ENCODE results near the gene PSMA4. TPM values are rescaled to one million over a fixed set of nuclear protein-coding genes. Genes with fewer than 3 reads are reported as not detected.
A peak's percentile ranks its signal among the peaks of the same experiment; 100 is the strongest.

The PSMA4 gene
- polyA plus RNA-seq: 241 TPM
- long read RNA-seq, donor 1, full-length matches to known transcripts: 52 of 168 reads
- long read RNA-seq, donor 1, partial matches to known transcripts: 116 of 168 reads
- long read RNA-seq, donor 1, other reads (novel, unspliced or antisense): 0 of 168 reads
- long read RNA-seq, donor 2, full-length matches to known transcripts: 123 of 446 reads
- long read RNA-seq, donor 2, partial matches to known transcripts: 317 of 446 reads
- long read RNA-seq, donor 2, other reads (novel, unspliced or antisense): 6 of 446 reads
- long read RNA-seq, donor 3: 0 reads
- long read RNA-seq, donor 4, full-length matches to known transcripts: 15 of 25 reads
- long read RNA-seq, donor 4, partial matches to known transcripts: 10 of 25 reads
- long read RNA-seq, donor 4, other reads (novel, unspliced or antisense): 0 of 25 reads
- long read RNA-seq, donor 5, full-length matches to known transcripts: 55 of 167 reads
- long read RNA-seq, donor 5, partial matches to known transcripts: 112 of 167 reads
- long read RNA-seq, donor 5, other reads (novel, unspliced or antisense): 0 of 167 reads
- long read RNA-seq, donor 6, full-length matches to known transcripts: 89 of 230 reads
- long read RNA-seq, donor 6, partial matches to known transcripts: 141 of 230 reads
- long read RNA-seq, donor 6, other reads (novel, unspliced or antisense): 0 of 230 reads
- long read RNA-seq, donor 7, full-length matches to known transcripts: 59 of 186 reads
- long read RNA-seq, donor 7, partial matches to known transcripts: 127 of 186 reads
- long read RNA-seq, donor 7, other reads (novel, unspliced or antisense): 0 of 186 reads
- long read RNA-seq, donor 8, full-length matches to known transcripts: 157 of 517 reads
- long read RNA-seq, donor 8, partial matches to known transcripts: 352 of 517 reads
- long read RNA-seq, donor 8, other reads (novel, unspliced or antisense): 8 of 517 reads
- long read RNA-seq, donor 9, full-length matches to known transcripts: 135 of 412 reads
- long read RNA-seq, donor 9, partial matches to known transcripts: 269 of 412 reads
- long read RNA-seq, donor 9, other reads (novel, unspliced or antisense): 8 of 412 reads
- long read RNA-seq, donor 10, full-length matches to known transcripts: 137 of 317 reads
- long read RNA-seq, donor 10, partial matches to known transcripts: 172 of 317 reads
- long read RNA-seq, donor 10, other reads (novel, unspliced or antisense): 8 of 317 reads
- long read RNA-seq, donor 11, full-length matches to known transcripts: 113 of 270 reads
- long read RNA-seq, donor 11, partial matches to known transcripts: 149 of 270 reads
- long read RNA-seq, donor 11, other reads (novel, unspliced or antisense): 8 of 270 reads

DNA sequence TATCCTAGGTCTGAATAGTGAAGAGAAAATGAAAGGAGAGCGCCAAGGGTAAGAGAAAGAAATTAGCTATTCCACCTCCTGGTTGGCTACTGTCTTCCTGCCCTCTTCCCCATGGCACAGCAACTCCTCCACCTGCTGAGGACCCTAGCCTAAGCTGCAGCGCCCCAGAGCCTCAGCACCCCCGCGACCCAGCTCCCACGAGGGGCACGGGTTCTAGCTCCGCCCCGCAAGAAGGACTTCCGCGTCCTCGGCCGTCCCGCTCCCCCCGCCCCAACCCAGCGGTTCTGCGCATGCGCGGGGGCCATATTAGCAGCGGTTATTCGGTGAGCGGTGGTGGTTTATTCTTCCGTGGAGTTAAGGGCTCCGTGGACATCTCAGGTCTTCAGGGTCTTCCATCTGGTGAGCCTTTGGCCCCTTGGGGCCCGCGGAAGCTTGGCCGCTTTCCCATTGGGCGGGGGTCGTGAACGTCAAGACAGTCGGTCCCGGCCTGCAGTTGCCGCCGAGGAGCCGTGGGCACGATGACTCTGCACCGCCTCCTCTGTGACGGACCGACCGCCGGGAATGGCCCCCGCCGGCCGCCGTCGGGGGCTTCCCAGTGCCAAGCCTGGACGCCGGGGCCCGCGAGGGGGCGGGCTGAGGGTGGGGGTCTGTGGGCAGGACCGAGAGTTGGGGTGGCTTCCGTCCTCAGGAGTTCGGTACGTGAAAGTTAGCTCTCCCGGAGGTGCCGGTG lies at the start of gene PSMA4:
PSMA4 (plus strand) TSS at position 304 of the 730 bp plus-strand sequence. CDS start 1,484 bp downstream, outside the sequence.
- Histone ChIP-seq H3K27ac (ENCODE audit: low read length) (peak within 1 kb of the TSS; percentile 85), H3K36me3 (ENCODE audit: control insufficient read depth, insufficient read depth, low read length) (peaks cover 22% of the 10 kb centered on the region), H3K27me3 (ENCODE audit: control insufficient read depth, insufficient read depth, low read length) (no peaks in the 10 kb centered on the region), H3K4me1 (ENCODE audit: control insufficient read depth, insufficient read depth, low read length) (peaks cover 3% of the 10 kb centered on the region), H3K9me3 (ENCODE audit: control insufficient read depth, low read depth, low read length) (no peaks in the 10 kb centered on the region), H3K4me3 (ENCODE audit: low read length) (peak within 1 kb of the TSS; percentile 78)
- peak; percentile 87 to 94 for DNase-seq
- WGBS (ENCODE audit: insufficient coverage, low lambda C conversion rate): no CpG with 5 or more reads among the region's 56 CpGs

DNA sequence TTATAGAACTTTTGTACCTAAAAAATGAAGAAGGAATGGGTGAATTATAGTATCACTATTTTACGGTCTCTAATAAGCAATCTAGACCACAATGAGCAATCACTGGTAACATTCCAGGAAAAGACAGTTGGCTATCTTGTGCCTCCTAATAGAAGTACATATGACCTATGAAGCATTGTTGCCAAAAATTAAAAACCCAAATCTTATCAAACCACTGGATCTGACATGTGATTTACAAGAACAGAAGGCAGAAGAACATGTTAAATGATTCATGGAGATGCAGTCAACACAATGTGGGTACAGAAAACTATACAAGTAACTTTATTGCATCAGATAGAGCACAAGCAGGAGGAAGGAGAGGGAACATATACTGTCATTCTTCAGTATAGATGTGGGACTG lies 47.4 kb upstream of the PSMA4 start:
- H3K4me3 ChIP-seq (ENCODE audit: low read length): no peak overlapping the region
- H3K9me3 ChIP-seq (ENCODE audit: control insufficient read depth, low read depth, low read length): no peaks in the 10 kb centered on the region
- H3K27me3 ChIP-seq (ENCODE audit: control insufficient read depth, insufficient read depth, low read length): no peaks in the 10 kb centered on the region
- peaks cover 77% of the 10 kb centered on the region for H3K36me3 ChIP-seq (ENCODE audit: control insufficient read depth, insufficient read depth, low read length)
- H3K4me1 ChIP-seq (ENCODE audit: control insufficient read depth, insufficient read depth, low read length): no peaks in the 10 kb centered on the region
- DNase-seq: no peak
- no CpG with 5 or more reads among the region's 1 CpG for WGBS (ENCODE audit: insufficient coverage, low lambda C conversion rate)
- H3K27ac ChIP-seq (ENCODE audit: low read length): no peak overlapping the region

- WGBS (ENCODE audit: insufficient coverage, low lambda C conversion rate): 100% methylated on average over 1 of the region's 4 CpGs
- Histone ChIP-seq H3K27me3 (ENCODE audit: control insufficient read depth, insufficient read depth, low read length) (no peaks in the 10 kb centered on the region), H3K36me3 (ENCODE audit: control insufficient read depth, insufficient read depth, low read length) (peaks cover 23% of the 10 kb centered on the region), H3K9me3 (ENCODE audit: control insufficient read depth, low read depth, low read length) (no peaks in the 10 kb centered on the region), H3K4me1 (ENCODE audit: control insufficient read depth, insufficient read depth, low read length) (no peaks in the 10 kb centered on the region), H3K27ac (ENCODE audit: low read length) (no peak overlapping the region), H3K4me3 (ENCODE audit: low read length) (no peak overlapping the region)
- no peak for DNase-seq
Measured at GRCh38 chr15:78501857-78502256, 38.4 kb upstream of the PSMA4 start.

GRCh38 chr15:78502641-78503040 lies 37.6 kb upstream of the PSMA4 start:
- no peak for DNase-seq
- WGBS (ENCODE audit: insufficient coverage, low lambda C conversion rate): no CpG with 5 or more reads among the region's 2 CpGs

DNA sequence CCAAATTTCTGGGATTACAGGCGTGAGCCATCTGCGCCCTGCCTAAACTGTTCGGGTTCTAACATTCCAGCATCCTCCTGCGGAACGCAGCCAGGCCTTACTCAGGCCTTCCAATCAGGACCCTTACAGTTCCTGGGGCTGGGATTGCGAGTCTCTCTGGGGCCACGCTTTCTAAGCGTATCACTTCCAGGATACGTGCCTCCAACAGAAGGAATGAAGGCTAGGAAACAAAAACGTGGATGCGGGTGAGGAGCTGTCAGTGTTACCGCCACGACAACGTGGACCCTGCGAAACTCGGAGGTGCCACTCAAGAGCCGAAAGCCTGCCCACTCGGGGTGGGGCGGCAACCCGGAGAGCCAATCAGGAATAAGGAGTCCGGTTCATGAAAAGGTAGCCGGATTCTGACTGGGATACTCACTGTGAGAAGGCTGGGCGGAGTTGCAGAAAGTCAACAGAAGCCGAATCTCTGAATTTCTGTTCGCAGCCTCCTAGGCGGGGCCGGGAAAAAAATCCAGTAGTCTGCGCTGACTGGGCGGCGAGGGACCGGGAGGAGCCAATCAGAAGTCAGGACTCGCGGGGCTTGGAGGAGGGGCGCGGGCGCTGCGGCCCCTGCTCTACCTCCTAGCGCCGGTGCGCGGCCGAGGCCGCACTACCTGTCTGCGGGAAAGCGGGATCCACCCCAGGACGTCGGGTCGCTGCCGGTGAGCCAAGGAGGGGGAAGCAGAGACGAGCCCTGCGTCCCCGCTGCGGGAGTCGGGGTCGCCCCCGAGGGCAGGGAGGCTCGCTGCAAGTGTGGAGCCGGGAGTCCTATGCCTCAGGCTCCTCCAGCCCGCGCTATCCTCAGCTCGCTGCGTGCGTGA lies 33.0 kb upstream of the PSMA4 start, which contains the start of gene HYKK:
HYKK (plus strand) TSS at position 607 of the 860 bp plus-strand sequence. CDS start 5,512 bp downstream, outside the sequence.
- Histone ChIP-seq H3K9me3 (ENCODE audit: control insufficient read depth, low read depth, low read length) (no peaks in the 10 kb centered on the region), H3K36me3 (ENCODE audit: control insufficient read depth, insufficient read depth, low read length) (no peaks in the 10 kb centered on the region), H3K27ac (ENCODE audit: low read length) (peak within 1 kb of the TSS; percentile 55), H3K27me3 (ENCODE audit: control insufficient read depth, insufficient read depth, low read length) (no peaks in the 10 kb centered on the region), H3K4me3 (ENCODE audit: low read length) (peak within 1 kb of the TSS; percentile 70), H3K4me1 (ENCODE audit: control insufficient read depth, insufficient read depth, low read length) (no peaks in the 10 kb centered on the region)
- peak; percentile 94 to 98 for DNase-seq
- no CpG with 5 or more reads among the region's 63 CpGs for WGBS (ENCODE audit: insufficient coverage, low lambda C conversion rate)

More at GRCh38 chr15:78502641-78503040, 37.6 kb upstream of the PSMA4 start:
- H3K9me3 ChIP-seq (ENCODE audit: control insufficient read depth, low read depth, low read length): no peaks in the 10 kb centered on the region
- H3K27ac ChIP-seq (ENCODE audit: low read length): no peak overlapping the region
- no peak overlapping the region for H3K4me3 ChIP-seq (ENCODE audit: low read length)
- no peaks in the 10 kb centered on the region for H3K4me1 ChIP-seq (ENCODE audit: control insufficient read depth, insufficient read depth, low read length)
- H3K36me3 ChIP-seq (ENCODE audit: control insufficient read depth, insufficient read depth, low read length): peaks cover 18% of the 10 kb centered on the region
- no peaks in the 10 kb centered on the region for H3K27me3 ChIP-seq (ENCODE audit: control insufficient read depth, insufficient read depth, low read length)

- no peaks in the 10 kb centered on the region for H3K27me3 ChIP-seq (ENCODE audit: control insufficient read depth, insufficient read depth, low read length)
- peak overlapping the region; percentile 70 for H3K4me3 ChIP-seq (ENCODE audit: low read length)
- H3K9me3 ChIP-seq (ENCODE audit: control insufficient read depth, low read depth, low read length): no peaks in the 10 kb centered on the region
- WGBS (ENCODE audit: insufficient coverage, low lambda C conversion rate): no CpG with 5 or more reads among the region's 13 CpGs
- H3K27ac ChIP-seq (ENCODE audit: low read length): peak overlapping the region; percentile 55
- DNase-seq: no peak
- H3K36me3 ChIP-seq (ENCODE audit: control insufficient read depth, insufficient read depth, low read length): no peaks in the 10 kb centered on the region
- no peaks in the 10 kb centered on the region for H3K4me1 ChIP-seq (ENCODE audit: control insufficient read depth, insufficient read depth, low read length)
Measured at GRCh38 chr15:78507831-78508160, 32.4 kb upstream of the PSMA4 start.

GRCh38 chr15:78508272-78508671 lies 32.0 kb upstream of the PSMA4 start:
- H3K4me3 ChIP-seq (ENCODE audit: low read length): peak overlapping the region; percentile 70
- H3K4me1 ChIP-seq (ENCODE audit: control insufficient read depth, insufficient read depth, low read length): no peaks in the 10 kb centered on the region
- H3K27ac ChIP-seq (ENCODE audit: low read length): peak overlapping the region; percentile 55
- 14% methylated on average over 4 of the region's 6 CpGs for WGBS (ENCODE audit: insufficient coverage, low lambda C conversion rate)
- peak; percentile 40 to 76 for DNase-seq
- no peaks in the 10 kb centered on the region for H3K36me3 ChIP-seq (ENCODE audit: control insufficient read depth, insufficient read depth, low read length)
- no peaks in the 10 kb centered on the region for H3K9me3 ChIP-seq (ENCODE audit: control insufficient read depth, low read depth, low read length)
- no peaks in the 10 kb centered on the region for H3K27me3 ChIP-seq (ENCODE audit: control insufficient read depth, insufficient read depth, low read length)

- H3K27me3 ChIP-seq (ENCODE audit: control insufficient read depth, insufficient read depth, low read length): no peaks in the 10 kb centered on the region
- DNase-seq: no peak
- H3K9me3 ChIP-seq (ENCODE audit: control insufficient read depth, low read depth, low read length): no peaks in the 10 kb centered on the region
- H3K27ac ChIP-seq (ENCODE audit: low read length): no peak overlapping the region
- H3K36me3 ChIP-seq (ENCODE audit: control insufficient read depth, insufficient read depth, low read length): no peaks in the 10 kb centered on the region
- no peaks in the 10 kb centered on the region for H3K4me1 ChIP-seq (ENCODE audit: control insufficient read depth, insufficient read depth, low read length)
- no peak overlapping the region for H3K4me3 ChIP-seq (ENCODE audit: low read length)
- 100% methylated on average over 1 of the region's 6 CpGs for WGBS (ENCODE audit: insufficient coverage, low lambda C conversion rate)
Measured at GRCh38 chr15:78509726-78510312, 30.4 kb upstream of the PSMA4 start.
